GM20431 (cell line): ENCODE data around the gene RPS16.
"Not testable (repeated sequence)": the region's sequence is repeated elsewhere in the genome, so short reads cannot be mapped to it uniquely, and the experiment has no call there.

ENCODE experiments used
- in situ Hi-C: fragments of 300-500 bp; cut with MseI, MboI; formaldehyde crosslinking; loops from one replicate; pipeline ENCODE4 v1.15.0; 2020; ENCODE audit warnings: low sequenced_read_pairs; ENCODE audit not compliant: unreplicated experiment

The RPS16 gene

GRCh38 chr19:39451257-39451656 is 15.5 kb upstream of the RPS16 start:
- in situ Hi-C loops: not testable (repeated sequence)

- in situ Hi-C loops: loop anchor here (10.0 kb wide), 1 partner anchor 86 kb away; the partner anchor contains the start of gene EID2B
These were observed 13.5 kb upstream of the RPS16 start for GRCh38 chr19:39449116-39449797.

- in situ Hi-C loops: loop anchor here (10.0 kb wide), 1 partner anchor 87 kb away; the partner anchor contains the start of gene EID2B
These were observed 12.5 kb upstream of the RPS16 start for GRCh38 chr19:39448271-39448670.

GRCh38 chr19:39446365-39447084 is 10.8 kb upstream of the RPS16 start:
- in situ Hi-C loops: loop anchor here (10.0 kb wide), 1 partner anchor 88 kb away; the partner anchor contains the start of gene EID2B

- in situ Hi-C loops: loop anchor here (10.0 kb wide), 1 partner anchor 89 kb away; the partner anchor contains the start of gene EID2B
These were observed 9.7 kb upstream of the RPS16 start, which contains the start of gene SUPT5H for GRCh38 chr19:39445196-39446111. Gene SUPT5H (plus strand): TSS chr19:39445582. CDS start chr19:39445891, 309 bp downstream.

GRCh38 chr19:39444598-39445195 is 8.9 kb upstream of the RPS16 start:
- in situ Hi-C loops: loop anchor here (10.0 kb wide), 1 partner anchor 90 kb away; the partner anchor contains the start of gene EID2B

GRCh38 chr19:39438270-39438934 is 2.7 kb upstream of the RPS16 start:
- in situ Hi-C loops: no loop called here

GRCh38 chr19:39436350-39436716 is 584 bp upstream of the RPS16 start:
- in situ Hi-C loops: no loop called here

- in situ Hi-C loops: no loop called here
These were observed 1.3 kb downstream of the RPS16 start for GRCh38 chr19:39434123-39435076.

GRCh38 chr19:39433480-39434079 is 2.2 kb downstream of the RPS16 start:
- in situ Hi-C loops: no loop called here

DNA sequence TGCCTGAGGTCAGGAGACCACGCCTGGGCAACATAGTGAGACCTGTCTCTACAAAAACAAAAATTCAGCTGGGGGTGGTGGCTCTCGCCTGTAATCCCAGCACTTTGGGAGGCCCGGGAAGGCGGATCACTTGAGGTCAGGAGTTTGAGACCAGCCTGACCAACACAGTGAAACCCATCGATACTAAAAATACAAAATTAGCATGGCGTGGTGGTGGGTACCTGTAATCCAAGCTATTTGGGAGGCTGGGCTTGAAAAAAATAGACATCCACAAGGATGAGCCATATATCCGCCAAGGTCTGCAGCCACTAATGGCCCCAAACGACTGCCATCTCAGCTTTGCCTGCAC is 3.1 kb downstream of the RPS16 start:
- in situ Hi-C loops: no loop called here

GRCh38 chr19:39430675-39431593 is 4.8 kb downstream of the RPS16 start:
- in situ Hi-C loops: no loop called here

DNA sequence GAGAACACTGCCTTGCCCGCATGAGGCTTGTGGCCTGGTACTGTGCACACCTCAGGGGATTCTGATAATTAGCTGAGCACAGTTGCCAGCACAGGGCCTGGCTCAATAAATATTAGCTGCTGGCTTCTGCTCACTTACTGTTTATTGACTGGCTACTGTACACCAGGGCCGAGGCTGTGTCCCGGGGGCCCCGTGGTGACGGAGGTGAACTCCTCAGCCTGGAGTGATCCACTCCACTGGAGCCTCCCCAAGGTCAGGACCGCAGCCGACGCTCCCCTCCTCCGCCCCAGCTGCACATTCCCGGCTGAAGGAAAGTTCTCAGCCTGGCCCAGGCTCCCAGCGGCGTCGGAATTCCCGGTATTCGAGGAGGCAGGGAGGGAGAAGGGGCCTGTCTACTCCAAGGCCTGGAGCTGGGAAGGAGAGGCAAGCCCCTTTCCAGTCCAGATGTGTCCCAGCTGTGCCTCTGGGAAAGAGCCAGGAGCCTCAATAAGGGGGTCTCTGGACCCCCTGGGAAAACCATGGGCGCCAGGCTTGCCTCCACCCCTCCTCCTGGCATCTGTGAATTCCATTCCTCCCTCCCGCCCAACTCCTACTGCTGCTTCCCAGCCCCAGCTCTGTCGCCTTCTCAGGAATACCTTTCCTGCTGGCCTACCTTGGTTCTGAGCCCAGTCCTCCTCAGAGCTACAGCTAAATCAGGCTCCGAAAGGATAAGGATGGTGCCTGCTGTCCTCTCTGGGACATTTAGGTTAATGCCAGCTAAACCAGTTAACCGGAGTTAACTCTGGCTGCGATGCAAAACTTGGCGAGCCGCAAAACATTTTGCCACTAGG is 7.3 kb downstream of the RPS16 start:
- in situ Hi-C loops: no loop called here

DNA sequence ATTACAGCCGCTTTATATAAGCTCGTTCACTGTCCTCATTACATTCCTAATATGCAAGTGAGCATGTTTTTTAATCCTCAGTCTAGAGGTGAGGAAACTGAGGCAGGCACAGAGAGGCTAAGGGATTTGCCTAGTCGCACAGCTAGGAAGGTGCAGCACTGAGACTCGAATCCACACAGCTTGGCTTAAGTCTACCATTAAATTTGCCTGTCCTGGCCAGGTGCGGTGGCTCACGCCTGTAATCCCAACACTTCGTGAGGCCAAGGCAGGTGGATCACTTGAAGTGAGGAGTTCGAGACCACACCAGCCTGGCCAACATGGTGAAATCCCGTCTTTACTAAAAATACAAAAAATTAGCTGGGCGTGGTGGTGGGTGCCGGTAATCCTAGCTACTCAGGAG is 8.0 kb downstream of the RPS16 start:
- in situ Hi-C loops: no loop called here

DNA sequence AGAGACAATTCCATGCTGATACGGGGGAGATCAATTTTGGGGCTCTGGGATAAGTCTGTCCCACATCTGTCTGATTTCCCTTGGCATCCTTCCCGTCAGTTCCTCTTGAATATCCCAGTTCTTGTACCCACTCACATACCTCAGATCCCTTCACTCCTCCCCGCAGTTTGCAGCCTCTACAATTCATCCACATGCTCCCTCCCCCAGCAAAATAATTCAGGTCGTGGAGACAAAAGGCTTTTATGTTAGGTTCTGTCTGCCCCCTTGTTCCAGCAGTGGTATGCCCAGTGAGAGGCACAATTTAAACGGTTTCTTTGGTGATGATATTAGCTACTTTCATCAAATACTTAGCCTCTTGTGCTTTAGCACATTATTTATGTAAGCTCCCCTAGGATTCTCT is 9.6 kb downstream of the RPS16 start:
- in situ Hi-C loops: no loop called here

DNA sequence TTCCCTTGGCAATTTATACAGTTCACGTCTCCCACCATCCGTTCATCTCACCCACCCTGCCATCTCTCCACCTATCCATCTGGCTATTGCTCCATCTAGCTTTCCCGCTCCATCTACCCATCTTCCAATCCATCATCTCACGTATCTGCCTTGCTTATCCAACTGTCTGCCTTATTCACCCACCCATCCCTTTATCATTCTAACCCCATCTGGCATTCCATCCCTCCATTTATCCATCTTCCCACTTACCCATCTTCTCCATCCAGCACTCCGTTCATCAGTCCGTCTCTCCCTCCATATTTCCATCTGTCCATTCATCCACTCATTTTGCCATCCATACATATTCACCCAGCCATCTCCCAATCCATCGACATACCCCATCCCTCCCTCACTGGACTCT is 10.0 kb downstream of the RPS16 start:
- in situ Hi-C loops: no loop called here
